Transverse colon (tissue), 4 donors: ENCODE results near the gene NFKBIZ.

Source experiments
- EP300 ChIP-seq: sonication (generic); formaldehyde crosslinking; IDR thresholded peaks from one replicate; pipeline ENCODE4 v1.6.1; 2017; ENCODE audit warnings: antibody characterized with exemption, low read depth
- POLR2A ChIP-seq: fragments of 450-650 bp; IDR thresholded peaks from one replicate; pipeline ENCODE4 v1.6.1; 2016; ENCODE audit warnings: antibody characterized with exemption, mild to moderate bottlenecking, moderate library complexity
- POLR2AphosphoS5 ChIP-seq, 3 donors: sonication (generic); formaldehyde crosslinking; IDR thresholded peaks; one replicate each; pipeline ENCODE4 v1.6.1; 2016; ENCODE audit warnings: antibody characterized with exemption in 3 of 3
- TF ChIP-seq, protein P1 (sequence below), 5 experiments: fragments of 200-600 bp in 3 of 5; fragments of 450-650 bp in 2 of 5; sonication (generic) in 3 of 5; IDR thresholded peaks; 1 replicate in 2 of 5; 2 replicates in 3 of 5; pipeline ENCODE4 v1.5.1; 2016 to 2017; ENCODE audit warnings: antibody characterized with exemption in 5 of 5, inconsistent platforms in 3 of 5, mild to moderate bottlenecking in 2 of 5, moderate library complexity in 1 of 5

DNA sequence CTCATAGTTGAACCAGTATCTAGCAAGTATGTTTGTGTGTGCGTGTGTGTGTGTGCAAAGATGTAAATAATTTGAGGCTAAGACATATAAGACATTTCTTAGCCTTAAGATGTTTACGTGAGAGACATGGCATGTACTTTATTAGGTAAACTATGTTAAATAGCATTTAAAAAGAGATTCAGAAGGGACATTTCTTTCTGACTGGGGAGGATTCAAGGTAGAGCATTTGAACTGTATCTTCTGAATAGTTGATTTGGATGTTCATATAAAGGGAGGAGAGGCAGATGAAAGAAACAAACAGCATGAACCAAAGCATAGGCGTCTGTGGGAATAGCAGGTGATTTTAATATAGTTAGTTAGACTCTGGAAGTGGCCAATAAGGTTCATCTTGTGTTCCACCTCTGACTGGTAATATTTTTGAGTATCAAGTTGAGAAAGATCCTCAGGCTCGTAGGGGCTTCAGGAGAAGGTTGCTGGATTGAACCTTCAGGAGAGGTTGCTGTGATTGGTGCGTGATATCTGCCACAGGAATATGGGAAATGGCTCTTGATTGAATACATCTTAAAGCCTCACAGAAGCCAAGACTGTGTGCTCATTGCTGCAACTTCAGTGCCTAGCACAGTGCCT, 12.6 kb downstream of the NFKBIZ start:
- TF ChIP-seq, protein P1, sequence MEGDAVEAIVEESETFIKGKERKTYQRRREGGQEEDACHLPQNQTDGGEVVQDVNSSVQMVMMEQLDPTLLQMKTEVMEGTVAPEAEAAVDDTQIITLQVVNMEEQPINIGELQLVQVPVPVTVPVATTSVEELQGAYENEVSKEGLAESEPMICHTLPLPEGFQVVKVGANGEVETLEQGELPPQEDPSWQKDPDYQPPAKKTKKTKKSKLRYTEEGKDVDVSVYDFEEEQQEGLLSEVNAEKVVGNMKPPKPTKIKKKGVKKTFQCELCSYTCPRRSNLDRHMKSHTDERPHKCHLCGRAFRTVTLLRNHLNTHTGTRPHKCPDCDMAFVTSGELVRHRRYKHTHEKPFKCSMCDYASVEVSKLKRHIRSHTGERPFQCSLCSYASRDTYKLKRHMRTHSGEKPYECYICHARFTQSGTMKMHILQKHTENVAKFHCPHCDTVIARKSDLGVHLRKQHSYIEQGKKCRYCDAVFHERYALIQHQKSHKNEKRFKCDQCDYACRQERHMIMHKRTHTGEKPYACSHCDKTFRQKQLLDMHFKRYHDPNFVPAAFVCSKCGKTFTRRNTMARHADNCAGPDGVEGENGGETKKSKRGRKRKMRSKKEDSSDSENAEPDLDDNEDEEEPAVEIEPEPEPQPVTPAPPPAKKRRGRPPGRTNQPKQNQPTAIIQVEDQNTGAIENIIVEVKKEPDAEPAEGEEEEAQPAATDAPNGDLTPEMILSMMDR (IDR thresholded peaks at IDR 0.05), result no peak
- no peak for TF ChIP-seq POLR2A
- no peak for TF ChIP-seq EP300
- TF ChIP-seq POLR2AphosphoS5 (IDR thresholded peaks at IDR 0.05), result no peak
